H1 (cell line): Measurements from ENCODE around the gene PITPNM1. TPM values are rescaled to one million over a fixed set of nuclear protein-coding genes. Genes with fewer than 3 reads are reported as not detected.

Experiments
- CHD7 ChIP-seq: fragments of 300-600 bp; sonication (generic); IDR thresholded peaks from 2 replicates; pipeline ENCODE4 v1.7.1; 2012; ENCODE audit warnings: low read length, moderate library complexity, mild to moderate bottlenecking, inconsistent platforms; ENCODE audit not compliant: insufficient replicate concordance
- CTCF ChIP-seq, 3 experiments: IDR thresholded peaks; 1 replicate in 2 of 3; 2 replicates in 1 of 3; pipeline versions ENCODE4 v1.5.1 to v1.6.1; 2011; ENCODE audit warnings: low read length in 3 of 3, mild to moderate bottlenecking in 3 of 3, inconsistent platforms in 2 of 3, low read depth in 1 of 3, moderate library complexity in 1 of 3; ENCODE audit not compliant: insufficient read depth in 1 of 3; ENCODE audit errors: control extremely low read depth in 1 of 3
- RFX5 ChIP-seq: IDR thresholded peaks from 2 replicates; pipeline ENCODE4 v1.6.1; 2011; ENCODE audit warnings: low read depth, low read length, improper control_type of control experiment, borderline replicate concordance
- ZNF274 ChIP-seq: IDR thresholded peaks from 2 replicates; pipeline ENCODE4 v1.7.0; 2012; ENCODE audit warnings: low read length, borderline replicate concordance; ENCODE audit errors: extremely low read depth
- polyA plus RNA-seq, 7 experiments: library from polyadenylated mRNA; depleted of rRNA in 3 of 7; stranded (reverse) in 5 of 7; unstranded in 2 of 7; fragments of >200 nt in 5 of 7; fragments of 200-250 nt in 2 of 7; gene quantifications; 1 replicate in 5 of 7; 2 replicates in 1 of 7; 4 replicates in 1 of 7; pipeline versions ENCODE4 v1.2.1 to v1.2.3, GENCODE V29; 2011 to 2013; ENCODE audit warnings: missing spikeins in 2 of 7, mixed read lengths in 2 of 7
- total RNA-seq: library from RNA; stranded (reverse); fragmentation: NEBNext Ultra II Directional; extraction: Animal tissue kit (Norgen Biotek cat#: 25700); gene quantifications from 2 replicates; pipeline ENCODE4 v1.2.1, GENCODE V29; 2021

PITPNM1 gene
- total and polyA plus RNA-seq, 2 of the 8 experiments (the other 6 are each of a cell fraction or from before 2014, with no cell fraction given), result 27.2 to 52.7 TPM

GRCh38 chr11:67468056-67468455, 37.1 kb downstream of the PITPNM1 start (continued):
- no peak for TF ChIP-seq CHD7
- no peak for TF ChIP-seq CTCF (IDR thresholded peaks at IDR 0.05; ENCODE audit: control extremely low read depth in 1 of 3, insufficient read depth in 1 of 3, low read depth in 1 of 3, low read length in 3 of 3)
- TF ChIP-seq RFX5, result no peak
- TF ChIP-seq ZNF274, result no peak
